NCI-H748 treated with DMSO at 0.1 percent for 48 hours (cell line): ENCODE results near the gene SLC22A8.
"Not testable (repeated sequence)": the region's sequence is repeated elsewhere in the genome, so short reads cannot be mapped to it uniquely, and the experiment has no call there.

Experiments used
- DNase-seq: peaks from one replicate; lab custom pipeline; 2025; lab: John Stamatoyannopoulos, UW

The SLC22A8 gene, protein sequence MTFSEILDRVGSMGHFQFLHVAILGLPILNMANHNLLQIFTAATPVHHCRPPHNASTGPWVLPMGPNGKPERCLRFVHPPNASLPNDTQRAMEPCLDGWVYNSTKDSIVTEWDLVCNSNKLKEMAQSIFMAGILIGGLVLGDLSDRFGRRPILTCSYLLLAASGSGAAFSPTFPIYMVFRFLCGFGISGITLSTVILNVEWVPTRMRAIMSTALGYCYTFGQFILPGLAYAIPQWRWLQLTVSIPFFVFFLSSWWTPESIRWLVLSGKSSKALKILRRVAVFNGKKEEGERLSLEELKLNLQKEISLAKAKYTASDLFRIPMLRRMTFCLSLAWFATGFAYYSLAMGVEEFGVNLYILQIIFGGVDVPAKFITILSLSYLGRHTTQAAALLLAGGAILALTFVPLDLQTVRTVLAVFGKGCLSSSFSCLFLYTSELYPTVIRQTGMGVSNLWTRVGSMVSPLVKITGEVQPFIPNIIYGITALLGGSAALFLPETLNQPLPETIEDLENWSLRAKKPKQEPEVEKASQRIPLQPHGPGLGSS

GRCh38 chr11:63015521-63016215 lies at the start of gene SLC22A8:
Gene SLC22A8, minus strand, starts transcription at chr11:63015841. Its CDS starts 883 bp downstream, at chr11:63014958.
- DNase-seq: no peak

- DNase-seq: not testable (repeated sequence)
Observed at GRCh38 chr11:63046203-63046602, 30.6 kb upstream of the SLC22A8 start.

- no peak for DNase-seq
Observed at GRCh38 chr11:63042596-63042995, 27.0 kb upstream of the SLC22A8 start.

- DNase-seq: no peak
Observed at GRCh38 chr11:63032457-63032856, 16.8 kb upstream of the SLC22A8 start.

DNA sequence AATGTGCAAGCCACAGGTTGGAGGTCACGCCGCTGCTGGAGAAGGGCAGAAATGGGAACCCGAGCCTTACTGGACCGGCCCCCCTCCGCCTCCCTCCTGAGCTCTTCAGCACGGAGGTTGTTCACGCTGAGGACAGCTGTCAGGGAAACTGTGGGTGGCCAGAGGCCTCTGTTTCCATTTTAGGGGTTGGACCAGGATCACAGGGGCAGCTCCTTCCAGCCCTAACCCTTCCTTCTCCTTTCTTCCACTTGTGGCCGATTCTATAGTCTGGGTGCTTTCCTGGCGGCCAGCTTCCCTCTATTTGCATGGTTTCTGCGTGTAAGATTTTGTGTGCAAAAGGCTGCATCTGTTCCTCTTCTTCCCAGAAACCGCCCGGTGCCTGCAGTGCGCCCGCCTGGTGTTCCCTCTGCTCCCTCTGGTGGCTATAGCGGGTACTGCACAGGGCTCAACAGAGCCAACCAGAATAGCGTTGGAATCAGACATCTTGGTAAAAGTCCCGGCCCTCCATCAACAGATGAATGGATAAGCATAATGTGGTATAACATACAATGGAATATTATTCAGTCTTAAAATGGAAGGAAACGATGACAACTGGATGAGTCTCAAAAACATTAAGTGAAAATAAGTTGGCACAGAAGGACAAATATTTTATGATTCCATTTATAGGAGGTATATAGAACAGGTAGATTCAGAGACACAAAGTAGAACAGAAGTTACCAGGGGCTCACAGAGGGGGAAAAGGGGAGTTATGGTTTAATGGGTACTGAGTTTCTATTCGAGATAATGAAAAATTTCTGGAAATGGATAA lies 8.4 kb upstream of the SLC22A8 start:
- peak; percentile 23 for DNase-seq

- DNase-seq: no peak
Observed at GRCh38 chr11:63023222-63023814, 7.7 kb upstream of the SLC22A8 start.

DNA sequence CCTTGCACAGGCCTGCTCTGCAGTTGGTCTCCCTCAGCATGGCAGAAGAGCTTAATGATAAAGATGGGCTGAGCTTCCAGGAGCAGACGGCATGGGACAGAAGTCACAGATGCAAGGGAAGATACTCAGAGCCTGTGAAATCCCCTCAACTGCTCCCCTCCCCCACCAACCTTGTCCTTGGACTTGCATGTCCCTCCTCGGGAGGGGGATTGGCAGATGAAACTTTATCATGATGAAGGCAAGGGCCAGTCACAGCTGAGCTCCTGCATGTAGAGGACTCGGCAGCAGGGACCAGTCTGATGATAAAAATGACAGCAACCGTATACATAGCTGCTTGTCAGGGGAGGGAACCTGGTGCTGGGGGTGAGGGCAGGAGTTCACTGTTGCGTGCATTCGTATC lies 6.8 kb upstream of the SLC22A8 start:
- no peak for DNase-seq

- DNase-seq: no peak
Observed at GRCh38 chr11:63020671-63021291, 5.1 kb upstream of the SLC22A8 start.

DNA sequence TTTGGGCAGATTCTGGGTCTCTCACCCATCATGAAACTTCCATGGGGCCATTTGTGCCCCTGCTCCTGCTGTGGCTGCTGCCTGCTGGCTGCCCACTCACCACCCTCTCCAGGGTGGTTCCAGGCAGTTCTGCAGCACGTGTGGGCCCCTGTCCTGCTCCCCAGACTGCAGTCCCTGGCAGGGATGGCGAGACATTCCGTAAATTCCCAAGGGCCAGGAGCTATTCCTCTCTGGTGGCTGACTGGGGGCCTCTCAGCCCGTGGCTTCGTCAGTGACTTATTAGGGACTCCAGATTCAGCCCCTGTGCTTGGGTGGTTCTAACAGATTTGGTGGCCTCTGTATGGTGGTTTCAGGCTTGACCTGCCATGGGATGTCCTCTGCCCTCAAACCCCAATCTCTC lies 3.9 kb upstream of the SLC22A8 start:
- no peak for DNase-seq

- DNase-seq: peak; percentile 11
Observed at GRCh38 chr11:63017306-63017974, 1.8 kb upstream of the SLC22A8 start.

DNA sequence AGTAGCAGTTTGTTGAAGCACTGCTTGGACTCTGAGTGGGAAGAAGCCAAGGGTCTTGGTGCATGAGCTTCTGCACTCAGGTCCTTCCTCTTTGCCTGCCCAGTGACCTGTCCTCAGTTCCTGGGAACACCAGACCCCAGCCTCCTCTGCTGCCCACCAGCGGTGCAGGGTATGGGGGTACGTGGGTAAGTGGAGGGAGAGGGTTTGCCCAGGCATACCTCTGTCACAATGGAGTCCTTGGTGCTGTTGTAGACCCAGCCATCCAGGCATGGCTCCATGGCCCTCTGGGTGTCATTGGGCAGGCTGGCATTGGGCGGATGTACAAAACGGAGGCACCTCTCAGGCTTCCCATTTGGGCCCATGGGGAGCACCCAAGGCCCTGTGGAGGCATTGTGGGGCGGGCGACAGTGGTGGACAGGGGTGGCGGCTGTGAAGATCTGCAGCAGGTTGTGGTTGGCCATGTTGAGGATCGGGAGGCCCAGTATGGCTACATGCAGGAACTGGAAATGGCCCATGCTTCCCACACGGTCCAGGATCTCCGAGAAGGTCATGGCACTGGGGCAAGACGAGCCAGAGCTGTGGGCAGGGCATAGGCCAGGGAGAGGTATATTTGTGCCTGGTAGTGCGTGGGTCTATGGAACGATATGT lies 1.1 kb downstream of the SLC22A8 start:
- DNase-seq: no peak

DNA sequence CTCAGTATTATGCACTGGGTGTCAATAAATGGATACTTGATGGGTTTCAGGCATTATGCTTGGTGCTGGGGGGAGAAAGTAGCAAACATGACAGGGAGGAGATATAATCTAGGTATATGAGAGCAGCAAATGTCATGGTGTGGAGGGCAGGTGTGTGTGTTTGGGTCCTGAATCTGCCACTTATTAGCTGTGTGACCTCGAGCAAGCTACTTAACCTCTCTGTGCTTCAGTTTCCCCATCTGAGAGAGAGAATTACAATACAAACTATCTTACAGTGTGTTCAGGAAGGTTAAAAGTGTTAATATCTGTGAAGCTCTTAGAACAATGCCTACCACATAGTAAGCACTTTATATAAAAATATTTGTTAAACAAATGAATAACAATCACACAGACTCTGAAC lies 2.8 kb downstream of the SLC22A8 start:
- DNase-seq: no peak

GRCh38 chr11:63012430-63012829 lies 3.2 kb downstream of the SLC22A8 start:
- no peak for DNase-seq

DNA sequence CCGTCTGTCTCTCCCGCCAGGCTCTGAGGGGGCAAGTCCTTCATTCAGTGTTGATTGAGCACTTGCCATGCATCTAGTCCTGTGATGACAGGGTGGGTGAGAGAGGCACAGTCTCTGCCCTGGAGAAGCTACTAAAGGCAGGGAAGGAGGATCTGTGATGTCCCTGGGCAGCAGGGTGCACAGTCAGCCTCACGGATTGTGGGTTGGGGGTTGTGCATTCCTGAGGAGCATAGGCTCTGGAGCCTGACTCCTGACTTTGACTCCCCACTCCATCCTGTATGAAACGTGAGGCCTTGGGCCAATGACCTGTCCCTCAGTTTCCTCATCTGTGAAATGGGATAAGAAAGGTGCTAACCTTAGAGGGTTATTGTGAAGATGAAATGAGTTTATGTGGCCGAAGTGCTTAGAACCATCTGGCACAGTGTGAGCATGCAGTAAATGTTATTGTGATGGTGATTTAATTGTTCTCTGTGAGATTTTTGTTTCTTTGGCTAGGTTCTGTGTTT lies 4.7 kb downstream of the SLC22A8 start:
- no peak for DNase-seq

DNA sequence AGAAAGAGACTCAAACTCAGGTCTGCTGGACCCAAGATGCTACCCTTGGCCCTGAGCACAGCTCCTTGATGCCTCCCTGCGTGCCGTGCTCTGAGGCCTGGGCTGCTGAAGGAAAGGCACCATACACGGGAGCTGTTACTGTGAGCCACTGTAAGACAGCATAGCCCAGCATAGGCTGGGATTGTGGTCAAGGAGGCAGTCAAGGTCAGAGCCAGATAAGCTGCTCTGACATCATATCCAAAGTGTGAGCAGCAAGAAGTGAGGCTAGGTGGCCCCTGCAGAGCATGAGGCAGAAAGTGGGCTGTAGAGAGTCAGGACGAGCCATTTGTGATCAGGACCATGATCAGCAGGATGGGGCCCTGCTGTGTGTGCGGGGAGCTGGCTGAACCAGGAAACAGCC lies 7.7 kb downstream of the SLC22A8 start:
- no peak for DNase-seq

- no peak for DNase-seq
Observed at GRCh38 chr11:63001456-63001855, 14.2 kb downstream of the SLC22A8 start.

DNA sequence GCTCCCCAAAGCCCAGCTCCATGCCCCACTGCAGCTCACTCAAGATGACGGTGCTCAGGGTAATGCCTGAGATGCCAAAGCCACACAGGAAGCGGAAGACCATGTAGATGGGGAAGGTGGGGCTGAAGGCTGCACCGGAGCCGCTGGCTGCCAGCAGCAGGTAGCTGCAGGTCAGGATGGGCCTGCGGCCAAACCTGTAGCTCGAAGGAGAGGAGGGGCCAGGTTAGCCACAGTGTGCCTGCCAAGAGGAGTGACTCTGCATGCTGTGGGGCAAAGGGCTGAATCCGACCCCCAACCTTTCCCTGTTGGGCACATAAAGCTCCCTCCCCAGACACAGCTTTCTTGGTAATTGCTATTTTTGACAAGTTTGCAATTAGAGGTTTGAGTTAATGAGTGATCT lies 16.0 kb downstream of the SLC22A8 start:
- no peak for DNase-seq

DNA sequence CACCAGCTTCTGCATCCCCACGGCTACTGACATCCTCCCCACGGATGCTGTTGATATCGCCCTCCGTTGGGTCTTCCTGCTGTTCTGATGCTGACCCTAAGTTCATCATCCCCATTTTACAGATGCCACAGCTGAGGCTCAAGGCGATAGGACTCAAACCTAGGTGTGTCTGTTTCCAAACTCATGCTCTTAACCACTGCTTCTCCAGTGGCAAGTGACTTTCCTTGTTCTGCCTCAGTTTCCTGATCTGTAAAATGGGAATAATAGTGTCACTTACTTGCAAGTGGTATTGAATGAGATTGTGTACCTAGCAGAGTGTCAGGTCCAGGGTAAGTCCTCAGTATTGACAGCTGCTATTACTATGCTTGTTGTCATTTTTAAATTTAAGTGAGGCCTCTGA lies 16.5 kb downstream of the SLC22A8 start:
- DNase-seq: no peak

DNA sequence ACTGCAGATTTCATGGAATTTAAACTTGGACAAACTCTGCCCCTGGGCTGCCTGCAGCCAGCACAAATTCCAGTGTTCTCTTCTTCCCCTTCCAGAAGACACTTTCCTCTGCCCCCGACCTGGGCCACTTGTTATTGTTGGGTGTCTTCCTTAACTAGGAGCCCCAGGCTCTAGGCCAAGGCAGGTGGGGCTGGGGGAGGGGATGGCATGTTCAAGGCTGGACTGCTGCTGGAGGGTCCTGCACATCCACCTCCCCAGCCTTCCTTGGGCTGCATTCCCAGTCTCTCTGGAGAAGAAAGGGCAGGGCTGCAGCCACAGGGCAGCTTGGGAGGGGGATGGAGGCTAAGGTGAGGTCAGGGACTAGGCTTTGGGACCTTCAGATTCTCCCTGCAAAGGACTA lies 19.4 kb downstream of the SLC22A8 start:
- no peak for DNase-seq

- DNase-seq: no peak
Observed at GRCh38 chr11:62994775-62995174, 20.9 kb downstream of the SLC22A8 start.
